HCEC 1CT (cell line): ENCODE results near the gene BANF1.

Experiments used
- DNase-seq: peaks from one replicate; pipeline ENCODE4 v3.0.0-alpha.2; 2017

The BANF1 gene

GRCh38 chr11:66001942-66002647 is at the start of gene BANF1, which contains the start of gene EIF1AD:
Gene BANF1 (plus strand): TSS chr11:66002503. CDS start chr11:66003251, 748 bp downstream.
Gene EIF1AD (minus strand): TSS chr11:66002157. CDS start chr11:66000389, 1,768 bp downstream.
- peak; percentile 96 for DNase-seq

GRCh38 chr11:65953471-65953870 is 48.8 kb upstream of the BANF1 start:
- DNase-seq = no peak

- DNase-seq = no peak
Measured at GRCh38 chr11:65954771-65955170, 47.5 kb upstream of the BANF1 start.

- no peak for DNase-seq
Measured at GRCh38 chr11:65958291-65958690, 44.0 kb upstream of the BANF1 start.

GRCh38 chr11:65958774-65959420 is 43.4 kb upstream of the BANF1 start:
- no peak for DNase-seq

- DNase-seq = no peak
Measured at GRCh38 chr11:65960824-65961266, 41.5 kb upstream of the BANF1 start.

GRCh38 chr11:65961267-65962140 is 40.8 kb upstream of the BANF1 start, which contains the start of gene SART1:
Gene SART1 (plus strand): TSS chr11:65961734. CDS start chr11:65961781, 47 bp downstream.
- peak; percentile 97 for DNase-seq

- no peak for DNase-seq
Measured at GRCh38 chr11:65962141-65962564, 40.1 kb upstream of the BANF1 start.

GRCh38 chr11:65964906-65965305 is 37.4 kb upstream of the BANF1 start:
- no peak for DNase-seq

- no peak for DNase-seq
Measured at GRCh38 chr11:65965986-65966762, 36.1 kb upstream of the BANF1 start.

GRCh38 chr11:65967329-65967934 is 34.9 kb upstream of the BANF1 start:
- DNase-seq = no peak

- DNase-seq = no peak
Measured at GRCh38 chr11:65968600-65969482, 33.5 kb upstream of the BANF1 start.

- DNase-seq = no peak
Measured at GRCh38 chr11:65972116-65972515, 30.2 kb upstream of the BANF1 start.

GRCh38 chr11:65973439-65974110 is 28.7 kb upstream of the BANF1 start:
- DNase-seq = peak; percentile 61

GRCh38 chr11:65975771-65976170 is 26.5 kb upstream of the BANF1 start:
- no peak for DNase-seq

- no peak for DNase-seq
Measured at GRCh38 chr11:65976216-65977176, 25.8 kb upstream of the BANF1 start.

- DNase-seq = no peak
Measured at GRCh38 chr11:65977621-65978390, 24.5 kb upstream of the BANF1 start.
